Cerebellar cortex (tissue), 1 donor: ENCODE data around the gene H3-3A.

Experiments used
- DNase-seq: peaks from one replicate; pipeline ENCODE4 v3.0.0-alpha.2; 2015; ENCODE audit warnings: low spot score

H3-3A gene

DNA sequence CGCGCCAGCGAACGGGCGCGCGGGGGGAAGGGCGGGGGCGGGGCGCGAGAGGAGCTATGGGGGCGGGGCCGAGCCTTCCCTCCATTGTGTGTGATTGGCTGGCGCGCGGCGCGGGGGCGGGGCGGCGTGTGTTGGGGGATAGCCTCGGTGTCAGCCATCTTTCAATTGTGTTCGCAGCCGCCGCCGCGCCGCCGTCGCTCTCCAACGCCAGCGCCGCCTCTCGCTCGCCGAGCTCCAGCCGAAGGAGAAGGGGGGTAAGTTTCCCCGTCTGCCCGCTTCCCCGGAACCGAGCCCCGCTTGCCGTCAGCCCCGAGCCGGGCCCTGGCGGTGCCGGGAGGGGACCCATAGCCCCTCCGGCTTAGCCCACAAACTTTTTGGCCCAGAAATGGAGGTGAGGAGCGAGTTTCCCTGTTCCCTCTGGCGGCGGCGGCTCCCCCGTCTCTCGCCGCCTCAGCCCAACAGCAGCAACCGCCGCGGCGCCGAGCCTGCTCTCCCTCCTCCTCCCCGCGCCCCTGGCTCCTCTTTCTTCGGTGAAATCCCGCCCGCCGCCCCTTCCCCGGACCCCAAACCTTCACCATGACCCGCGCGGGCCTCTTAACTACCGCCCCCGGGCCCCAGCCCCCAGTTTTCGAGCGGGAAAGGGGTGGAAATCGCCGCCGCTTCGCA lies at the start of gene H3-3A:
Gene H3-3A, plus strand, starts transcription at position 159 of the 666 bp plus-strand sequence. CDS start 1,636 bp downstream, outside the sequence.
- peak; percentile 95 for DNase-seq

DNA sequence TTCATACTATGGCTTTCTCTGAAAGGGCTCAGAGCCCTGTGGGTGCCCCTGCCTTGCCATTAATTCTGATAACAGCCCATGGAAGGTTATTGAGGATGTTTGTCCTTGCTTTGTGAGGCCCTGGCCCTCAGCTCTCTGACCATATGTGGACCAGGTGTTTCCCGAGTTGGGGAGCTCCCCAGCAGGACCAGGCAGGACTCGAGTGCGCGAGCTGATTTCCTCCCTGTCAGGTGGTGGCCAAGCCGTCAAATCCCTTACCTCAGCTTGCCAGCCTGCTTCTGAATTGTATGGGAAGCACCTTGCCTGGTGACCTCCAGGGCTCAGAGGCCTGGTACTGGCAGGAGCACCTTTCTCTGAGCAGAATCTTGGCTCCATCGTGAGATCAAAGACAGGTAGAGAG lies 45.4 kb upstream of the H3-3A start:
- no peak for DNase-seq

DNA sequence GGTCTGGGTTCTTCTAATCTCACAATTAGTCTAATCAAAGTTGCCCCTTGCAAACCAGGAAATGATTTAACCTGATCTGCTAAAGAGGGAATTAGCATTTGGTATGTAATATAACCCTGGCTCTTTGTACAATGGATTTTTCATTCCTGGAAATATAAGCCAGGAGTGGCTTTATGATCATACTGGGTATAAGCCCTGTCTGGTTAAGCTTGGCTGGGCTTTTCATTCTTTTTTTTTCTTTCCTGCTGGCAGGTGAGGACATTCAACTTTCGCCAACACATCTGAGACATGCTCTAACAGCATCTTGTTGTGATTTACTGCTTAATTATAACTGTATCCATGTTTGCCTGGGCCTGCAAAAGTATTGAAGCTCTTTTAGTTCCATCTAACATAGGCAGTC lies 42.9 kb upstream of the H3-3A start:
- no peak for DNase-seq

DNA sequence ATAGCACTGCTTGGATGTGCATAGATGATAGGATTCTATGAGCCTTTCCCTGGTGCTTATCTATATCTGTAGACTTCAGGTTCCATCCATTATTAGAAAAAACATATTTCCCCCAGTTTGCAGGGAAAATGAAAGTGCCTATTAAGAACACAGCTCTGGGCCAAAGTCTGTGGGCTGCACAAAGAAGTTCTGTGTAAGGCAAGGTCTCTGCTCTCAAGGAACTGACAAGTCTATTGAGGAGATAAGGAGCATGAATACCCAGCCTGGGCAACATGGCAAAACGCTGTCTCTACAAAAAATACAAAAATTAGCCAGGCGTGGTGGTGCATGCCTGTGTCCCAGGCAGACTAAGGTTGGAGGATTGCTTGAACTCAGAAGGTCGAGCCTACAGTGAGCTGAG lies 41.1 kb upstream of the H3-3A start:
- DNase-seq = no peak

DNA sequence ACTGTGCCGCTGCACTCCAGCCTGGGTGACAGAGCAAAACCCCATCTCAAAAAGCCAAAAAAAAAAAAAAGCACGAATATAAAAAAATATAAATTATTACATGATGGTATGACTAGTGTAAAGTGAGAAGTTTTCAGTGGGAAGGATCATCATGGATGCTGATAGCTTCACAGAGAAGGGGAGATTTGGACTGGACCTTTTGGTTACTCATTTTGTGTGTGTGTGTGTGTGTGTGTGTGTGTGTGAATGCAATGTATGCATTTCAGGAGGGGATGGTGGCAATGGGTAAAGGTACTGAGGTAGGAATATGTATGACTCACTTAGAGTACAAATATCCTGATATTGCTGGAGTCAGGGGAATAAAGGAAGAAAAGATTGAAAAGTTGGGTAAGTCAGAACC lies 40.7 kb upstream of the H3-3A start:
- DNase-seq = no peak

DNA sequence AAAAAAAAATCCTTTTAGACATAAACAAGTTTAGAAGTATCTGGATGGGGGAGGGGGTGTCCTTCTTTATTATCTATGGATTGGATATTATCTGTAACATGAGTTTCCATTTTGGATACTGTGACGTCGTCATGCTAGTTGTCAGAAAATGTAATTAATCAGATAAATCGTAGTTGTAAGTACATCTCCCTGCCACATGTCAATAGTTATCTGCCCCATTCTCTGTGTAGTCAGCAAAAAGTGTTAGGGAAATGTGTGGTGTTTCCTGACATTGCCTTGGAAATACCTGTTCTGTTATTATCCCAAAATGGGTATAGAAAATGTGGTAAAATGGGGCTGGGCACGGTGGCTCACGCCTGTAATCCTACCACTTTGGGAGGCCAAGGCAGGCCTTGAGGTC lies 38.8 kb upstream of the H3-3A start:
- DNase-seq = no peak

DNA sequence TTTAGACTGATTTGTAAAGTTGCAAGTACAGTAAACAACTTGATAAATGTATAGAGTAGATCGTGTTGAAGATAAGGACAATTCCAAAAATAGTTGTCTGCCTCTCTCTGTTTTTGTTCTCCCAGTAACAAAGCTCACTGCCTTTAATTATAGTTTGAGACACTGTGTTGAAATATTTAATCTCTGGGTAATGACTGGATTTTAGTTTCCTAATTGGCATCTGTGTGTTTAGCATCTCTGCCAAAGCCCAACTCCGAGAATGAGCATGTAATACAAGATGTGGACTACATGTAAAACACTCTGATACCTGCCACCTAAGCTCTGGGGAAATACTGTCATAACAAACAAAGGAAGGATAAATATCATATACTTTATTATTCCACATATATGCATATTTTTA lies 35.7 kb upstream of the H3-3A start:
- DNase-seq = no peak

DNA sequence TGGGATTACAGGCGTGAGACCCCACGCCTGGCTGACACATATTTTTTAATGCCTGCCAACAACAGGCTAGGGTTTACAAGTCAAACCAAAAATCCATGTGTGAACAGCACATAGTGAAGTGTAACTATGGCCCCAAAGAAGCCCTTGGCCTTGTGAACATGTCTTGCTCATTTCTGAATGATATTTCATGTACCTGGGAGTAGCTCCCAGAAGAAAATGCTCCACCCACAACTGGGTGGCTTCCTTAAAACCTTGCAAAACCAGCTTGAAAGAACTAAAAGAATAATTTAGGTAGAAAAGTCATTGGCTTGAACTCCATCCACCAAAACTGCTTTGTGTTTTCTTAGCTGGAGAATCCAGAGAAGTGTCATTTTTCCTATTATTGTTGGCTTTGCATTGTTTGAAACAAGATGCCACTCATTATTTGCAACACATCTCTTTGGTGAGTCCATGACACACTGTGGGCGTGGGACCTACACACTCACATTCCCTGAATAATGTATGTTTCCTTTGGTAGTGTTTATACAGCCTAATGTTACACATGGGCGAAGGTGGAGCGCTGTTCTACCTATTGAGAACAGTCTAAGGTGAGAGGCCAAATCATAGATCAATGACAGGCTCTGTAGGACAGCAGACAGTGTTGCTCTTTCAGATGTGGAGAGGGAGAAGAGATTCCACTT lies 34.8 kb upstream of the H3-3A start:
- DNase-seq = no peak

DNA sequence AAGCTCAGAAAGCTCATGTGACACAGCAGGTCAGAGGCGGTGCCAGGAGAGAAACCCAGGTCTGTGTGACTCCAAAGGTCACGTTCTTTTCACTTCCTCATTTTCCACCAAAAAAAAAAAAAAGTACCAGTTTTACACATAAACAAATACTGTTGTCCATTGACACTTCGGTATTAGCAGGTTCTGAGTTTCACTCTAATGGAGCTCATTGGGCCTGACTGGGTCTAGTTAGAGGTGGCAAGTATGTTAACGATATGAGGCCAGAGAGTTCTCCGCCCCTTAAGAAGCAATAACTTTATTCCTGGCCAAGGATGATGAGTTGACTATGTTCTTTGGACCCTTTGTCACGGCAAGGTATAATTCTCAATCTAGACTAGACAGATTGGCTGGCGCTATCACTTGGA lies 33.4 kb upstream of the H3-3A start:
- DNase-seq = no peak

DNA sequence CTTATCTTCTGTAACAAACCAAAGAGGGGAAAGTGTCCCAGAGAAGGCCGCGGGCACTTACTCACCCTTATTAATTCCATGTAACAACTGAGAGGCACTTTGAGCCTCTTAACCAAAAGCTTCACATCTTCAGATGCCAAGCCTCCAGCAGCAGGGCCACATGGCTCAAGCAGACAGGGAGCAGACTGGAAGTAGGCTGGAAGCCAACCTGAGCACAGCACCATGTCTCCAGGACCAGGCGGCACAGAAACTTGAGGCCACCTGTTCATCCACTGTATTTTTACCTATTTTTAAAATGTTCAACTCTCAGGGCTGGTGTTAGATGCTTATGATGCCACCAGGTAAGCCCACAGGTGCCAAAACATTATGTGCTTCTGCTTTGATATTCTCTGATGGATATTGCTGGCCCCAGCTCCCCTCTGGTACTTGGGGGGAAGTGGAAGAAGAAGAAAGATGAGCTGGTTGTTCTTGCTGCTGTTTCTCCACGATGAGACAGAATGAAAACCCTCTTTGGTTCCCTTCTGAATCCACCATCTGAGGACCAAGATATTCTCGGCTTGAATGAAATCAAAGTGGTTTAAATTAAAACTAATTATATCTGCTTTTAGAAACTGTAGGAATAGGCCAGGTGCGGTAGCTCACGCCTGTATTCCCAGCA lies 32.8 kb upstream of the H3-3A start:
- DNase-seq = peak; percentile 88

DNA sequence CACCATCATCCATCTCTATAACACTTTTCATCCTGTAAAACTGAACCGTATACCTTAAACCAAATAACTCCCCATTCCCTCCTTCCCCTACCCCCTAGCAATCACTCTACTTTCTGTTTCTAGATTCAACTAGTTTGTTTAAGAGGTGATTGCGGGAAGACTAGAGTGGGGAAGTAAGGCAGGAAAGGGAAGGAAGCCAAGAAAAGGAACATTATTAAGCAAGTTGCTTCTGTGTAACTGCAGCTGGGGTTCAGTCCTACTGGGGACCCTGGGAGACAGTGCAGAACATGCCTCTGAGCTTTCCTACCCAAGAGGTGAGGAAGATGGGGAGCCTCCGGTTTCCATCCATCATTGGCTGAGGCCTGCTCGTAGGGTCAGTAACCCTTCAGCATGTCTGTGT lies 28.9 kb upstream of the H3-3A start:
- DNase-seq = no peak

DNA sequence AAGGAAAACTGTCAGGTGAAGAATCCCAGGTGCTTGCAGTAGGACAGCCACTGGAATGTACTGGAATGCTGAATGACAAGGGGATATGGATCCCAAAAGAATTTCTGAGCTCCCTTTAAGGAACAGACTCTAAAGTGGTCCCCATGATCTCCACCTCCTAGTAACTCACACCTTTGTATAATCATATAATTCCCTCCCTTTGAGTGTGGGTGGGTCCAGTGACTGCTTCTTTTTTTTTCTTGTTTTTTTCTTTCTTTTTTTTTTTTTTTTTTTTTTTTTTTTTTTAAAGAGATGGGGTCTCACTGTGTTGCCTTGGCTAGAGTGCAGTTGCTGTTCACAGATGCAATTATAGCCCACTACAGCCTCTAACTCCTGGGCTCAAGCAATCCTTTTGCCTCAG lies 28.5 kb upstream of the H3-3A start:
- DNase-seq = no peak

DNA sequence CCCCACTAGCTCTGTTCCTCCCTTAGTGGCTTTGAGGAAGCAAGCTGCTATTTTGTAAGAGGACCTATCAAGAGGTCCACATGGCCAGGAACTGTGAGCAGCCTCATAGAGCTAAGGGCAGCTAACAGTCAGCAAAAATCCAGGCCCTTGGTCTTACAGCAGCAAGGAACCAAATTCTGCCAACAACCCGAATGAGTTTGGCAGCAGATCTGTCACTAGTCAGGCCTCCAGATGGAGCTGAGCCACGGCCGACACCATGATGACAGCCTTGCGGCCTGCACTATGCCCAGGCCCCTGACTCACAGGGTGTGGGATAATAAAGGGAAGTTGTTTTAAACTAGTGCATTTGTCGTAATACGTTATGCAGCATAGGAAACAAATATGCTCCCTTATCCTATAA lies 28.0 kb upstream of the H3-3A start:
- peak; percentile 96 for DNase-seq

DNA sequence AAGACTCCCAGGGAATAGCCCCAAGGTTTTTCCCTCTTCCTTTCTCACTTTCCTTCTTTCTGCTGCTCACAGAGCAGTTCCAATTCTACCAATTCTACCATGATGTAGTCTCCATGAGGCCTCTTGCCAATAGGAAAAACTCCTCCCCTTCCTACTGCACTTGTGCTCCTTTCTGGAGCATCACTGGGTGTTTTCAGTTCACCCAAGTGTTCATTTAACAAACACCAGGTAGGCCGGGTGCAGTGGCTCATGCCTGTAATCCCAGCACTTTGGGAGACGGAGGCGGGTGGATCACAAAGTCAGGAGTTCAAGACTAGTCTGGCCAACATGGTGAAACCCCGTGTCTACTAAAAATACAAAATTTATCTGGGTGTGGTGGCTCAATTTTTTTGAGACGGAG lies 26.6 kb upstream of the H3-3A start:
- no peak for DNase-seq

DNA sequence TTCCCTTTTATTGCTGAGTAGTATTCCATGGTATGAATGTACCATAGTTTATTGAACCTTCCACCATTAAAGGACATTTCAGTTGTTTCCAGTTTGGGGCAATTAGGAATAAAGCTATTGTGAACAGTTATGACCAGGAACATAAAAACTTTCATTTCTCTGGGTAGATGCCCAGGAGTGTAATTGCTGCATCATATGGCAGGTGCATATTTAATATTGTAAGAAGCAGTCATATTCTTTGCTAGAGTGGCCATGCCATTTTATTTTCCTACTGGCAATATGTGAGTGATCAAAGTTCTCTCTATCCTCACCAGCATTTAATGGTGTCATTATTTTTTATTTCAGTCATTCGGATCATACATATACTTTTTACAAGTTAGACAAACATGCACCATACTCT lies 23.9 kb upstream of the H3-3A start:
- DNase-seq = no peak

DNA sequence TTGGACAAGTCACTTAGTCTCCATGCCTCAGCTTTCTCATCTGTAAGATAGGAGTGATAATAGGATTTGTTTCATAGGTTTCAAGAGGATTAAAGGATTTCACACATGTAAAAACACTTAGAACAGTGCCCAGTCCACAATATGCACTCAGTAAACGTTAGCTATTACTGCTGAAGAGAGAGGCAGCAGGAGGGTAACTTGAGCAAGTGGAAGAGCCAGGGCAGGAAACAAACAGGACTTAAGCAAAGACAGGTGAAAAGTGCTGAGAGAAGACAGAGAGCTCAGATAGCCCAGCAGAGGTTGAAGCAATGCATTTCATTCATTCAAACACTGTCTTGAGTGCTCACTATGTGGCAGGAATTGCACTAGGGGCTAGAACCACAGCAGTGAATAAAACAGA lies 21.1 kb upstream of the H3-3A start:
- DNase-seq = no peak

DNA sequence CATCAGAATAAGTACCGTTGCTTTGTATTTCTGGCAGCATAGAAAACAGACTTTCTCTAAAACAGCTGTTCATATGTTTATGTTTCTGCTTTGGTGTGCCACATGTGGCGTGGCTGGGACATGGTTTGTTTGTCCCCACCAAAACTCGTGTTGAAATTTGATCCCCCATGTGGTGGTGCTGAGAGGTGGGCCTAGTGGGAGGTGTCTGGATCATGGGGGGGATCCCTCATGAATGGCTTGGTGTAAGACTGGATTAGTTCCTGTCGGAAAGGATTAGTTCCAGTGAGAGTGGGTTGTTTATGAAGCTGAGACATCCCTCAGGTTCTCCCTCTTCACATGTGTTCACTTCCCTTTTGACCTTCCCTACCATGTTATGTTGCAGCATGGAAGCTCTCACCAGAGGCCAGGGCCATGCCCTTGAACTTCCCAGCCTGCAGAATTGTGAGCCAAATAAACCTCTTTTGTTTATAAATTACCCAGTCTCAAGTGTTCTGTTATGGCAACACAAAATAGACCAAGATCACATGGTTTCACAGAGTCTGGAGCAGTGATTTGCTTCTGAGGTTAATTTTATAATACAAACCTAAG lies 17.9 kb upstream of the H3-3A start:
- no peak for DNase-seq

DNA sequence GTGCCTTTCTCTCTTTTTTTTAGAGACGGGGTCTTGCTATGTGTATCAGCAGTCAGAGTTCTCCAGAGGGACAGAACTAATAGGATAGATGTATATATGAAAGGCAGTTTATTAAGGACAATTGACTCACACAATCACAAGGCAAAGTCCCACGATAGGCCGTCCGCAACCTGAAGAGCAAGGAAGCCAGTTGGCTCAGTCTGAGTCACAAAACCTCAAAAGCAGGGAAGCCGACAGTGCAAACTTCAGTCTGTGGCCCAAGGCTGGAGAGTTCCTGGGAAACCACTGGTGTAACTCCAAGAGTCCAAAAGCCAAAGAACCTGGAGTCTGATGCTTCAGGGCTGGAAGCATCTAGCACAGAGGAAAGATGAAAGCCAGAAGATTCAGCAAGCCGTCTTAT lies 16.3 kb upstream of the H3-3A start:
- DNase-seq = no peak

DNA sequence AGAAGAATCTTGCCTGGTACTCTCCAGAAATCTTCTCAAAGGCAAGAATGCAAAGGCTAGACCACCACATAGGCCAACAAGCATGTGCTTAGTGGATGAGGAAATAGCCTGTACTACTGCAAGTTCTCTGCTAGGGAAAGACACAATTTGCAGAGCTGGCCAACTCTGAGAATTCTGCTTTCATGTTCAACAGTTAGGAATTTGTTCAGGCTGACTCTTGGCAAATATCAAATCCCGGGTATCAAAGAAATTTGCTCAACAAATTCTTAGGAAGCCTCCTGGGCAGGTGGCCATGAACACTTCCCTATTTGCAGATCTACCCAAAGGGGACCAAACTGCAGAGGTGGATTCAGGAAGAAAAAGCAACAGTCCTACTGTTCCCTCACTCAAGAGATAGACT lies 15.0 kb upstream of the H3-3A start:
- DNase-seq = no peak

DNA sequence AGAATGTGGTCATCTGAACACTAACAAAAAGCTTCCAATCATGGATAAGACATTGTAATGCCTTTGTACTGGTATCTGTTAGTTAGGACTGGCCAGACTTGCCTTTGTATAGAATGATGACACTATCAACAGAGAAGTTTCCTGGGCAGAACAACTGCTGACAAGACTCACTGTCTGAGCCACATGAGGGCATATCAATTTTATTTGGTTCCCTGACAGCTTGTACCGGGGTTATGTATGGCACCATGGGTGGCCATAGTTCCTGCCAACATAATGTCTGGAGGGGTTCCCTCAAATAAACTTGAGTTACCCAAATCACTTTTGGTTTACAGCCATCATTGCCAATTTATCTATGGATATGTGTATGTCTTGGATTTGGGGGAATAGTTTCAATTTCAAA lies 13.6 kb upstream of the H3-3A start:
- no peak for DNase-seq

DNA sequence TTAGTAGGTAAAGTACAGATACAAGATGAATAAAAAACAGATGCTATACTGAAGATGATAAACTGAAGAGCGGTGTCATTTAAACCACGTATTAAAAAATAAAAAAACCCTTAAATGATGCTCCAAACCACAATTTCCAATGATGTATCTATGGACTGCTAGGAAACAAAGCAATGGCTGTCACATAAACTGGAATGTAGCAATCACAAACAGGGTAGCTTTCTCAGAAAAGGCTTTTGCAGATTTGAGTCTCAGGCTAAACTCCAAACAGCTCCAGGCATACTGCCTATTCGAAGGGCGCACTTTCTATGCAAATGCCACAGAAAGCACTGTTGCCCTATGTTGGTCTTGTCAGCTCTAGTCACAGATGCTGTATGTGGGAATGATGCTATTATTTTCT lies 12.4 kb upstream of the H3-3A start:
- DNase-seq = no peak

DNA sequence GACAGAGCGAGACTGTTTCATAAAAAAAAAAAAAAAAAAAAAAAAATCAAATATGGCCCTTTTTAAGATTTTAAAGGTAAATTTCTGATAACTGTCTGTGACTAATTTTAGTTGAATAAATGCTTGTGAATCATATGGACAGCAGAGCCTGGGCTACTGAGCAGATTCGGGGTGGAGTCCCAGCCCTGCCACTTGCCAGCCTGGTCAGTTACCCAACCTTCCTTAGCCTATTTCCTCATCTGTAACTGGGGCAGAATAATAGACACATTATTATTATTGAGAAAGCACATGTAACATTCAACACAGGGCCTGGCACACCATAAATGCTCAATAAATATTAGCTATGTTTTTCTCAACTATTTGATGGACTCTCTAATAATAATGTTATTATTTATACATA lies 11.2 kb upstream of the H3-3A start:
- no peak for DNase-seq

DNA sequence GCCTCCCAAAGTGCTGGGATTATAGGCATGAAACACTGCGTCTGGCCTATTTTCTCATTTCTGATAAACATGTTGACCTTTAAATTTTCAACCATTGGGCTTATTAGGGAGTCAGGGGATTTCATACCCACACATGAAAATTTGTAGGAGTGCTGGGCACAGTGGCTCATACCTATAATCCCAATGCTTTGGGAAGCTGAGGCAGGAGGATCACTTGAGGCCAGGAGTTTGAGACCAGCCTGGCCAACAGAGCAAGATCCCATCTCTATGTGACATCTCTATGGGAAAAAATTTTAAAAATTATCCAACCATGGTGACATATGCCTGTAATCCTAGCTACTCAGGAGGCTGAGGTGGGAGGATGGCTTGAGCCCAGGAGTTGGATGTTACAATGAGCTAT lies 10.5 kb upstream of the H3-3A start:
- DNase-seq = no peak
